ENCODE measurements around the gene TMC6.
"Not testable (repeated sequence)": the region's sequence is repeated elsewhere in the genome, so short reads cannot be mapped to it uniquely, and the experiment has no call there.

The TMC6 gene

DNA sequence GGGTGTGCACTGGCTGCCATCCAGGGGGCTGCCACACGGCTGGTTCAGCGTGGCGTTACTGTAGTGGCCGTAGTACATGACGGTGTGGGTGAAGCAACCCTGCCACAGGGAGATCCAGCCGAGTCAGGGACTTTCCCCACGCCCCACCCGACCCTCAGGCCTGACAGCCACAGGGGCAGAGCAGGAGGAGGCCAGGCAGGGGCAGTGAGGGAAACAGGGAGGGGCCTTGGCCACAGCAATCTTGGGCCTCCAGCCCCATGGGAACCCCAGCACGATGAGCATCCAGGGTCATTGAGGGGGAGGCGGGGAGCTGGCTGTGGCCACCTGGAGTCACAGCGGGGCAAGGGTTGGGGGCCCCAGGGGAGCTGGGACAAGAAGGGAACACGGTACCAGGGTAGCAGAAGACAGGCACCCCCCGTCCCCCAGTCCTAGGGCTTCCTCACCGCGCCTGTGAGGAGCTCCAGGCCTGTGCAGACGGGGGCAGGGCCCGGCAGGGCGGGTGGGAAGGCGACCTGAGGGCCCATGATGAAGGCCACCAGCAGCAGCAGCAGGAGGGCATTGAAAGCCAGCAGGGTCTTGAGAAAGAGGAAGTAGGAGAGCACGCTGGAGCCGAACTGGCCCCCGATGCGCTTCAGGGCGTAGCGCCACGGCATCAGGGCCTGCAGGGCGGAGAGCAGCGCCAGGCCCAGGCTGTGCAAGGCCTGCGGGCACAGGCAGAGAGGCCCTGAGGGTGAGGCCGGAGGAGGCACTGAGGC lies 4.3 kb downstream of the TMC6 start:
- no peak for DNase-seq (ENCODE audit: low read depth, low spot score)

DNA sequence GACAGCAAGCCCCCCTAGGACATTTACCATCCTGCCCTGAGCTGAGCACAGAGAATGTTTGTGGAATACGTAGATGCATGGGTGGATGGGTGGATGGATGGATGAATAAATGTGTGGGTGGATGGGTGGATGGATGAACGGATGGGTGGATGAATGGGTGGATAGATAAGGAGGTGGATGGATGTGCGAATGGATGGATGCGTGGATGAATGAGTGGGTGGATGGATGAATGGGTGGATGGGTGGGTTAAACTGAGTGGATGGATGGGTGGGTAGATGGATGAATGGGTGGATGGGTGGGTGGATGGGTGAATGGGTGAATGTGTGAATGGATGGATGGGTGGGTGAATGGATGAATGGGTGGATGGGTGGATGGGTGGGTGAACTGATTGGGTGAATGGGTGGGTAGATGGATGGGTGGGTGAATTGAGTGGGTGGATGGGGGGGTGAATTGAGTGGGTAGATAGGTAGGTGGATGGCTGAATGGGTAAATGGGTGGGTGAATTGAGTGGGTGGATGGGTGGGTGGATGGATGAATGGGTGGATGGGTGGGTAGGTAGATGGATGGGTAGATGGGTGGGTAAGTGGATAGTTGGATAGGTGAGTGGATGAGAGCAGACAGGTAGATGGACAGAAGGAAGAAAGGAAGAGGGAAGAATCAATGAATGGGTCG lies 5.2 kb downstream of the TMC6 start:
- DNase-seq (ENCODE audit: low read depth, low spot score), result no peak

DNA sequence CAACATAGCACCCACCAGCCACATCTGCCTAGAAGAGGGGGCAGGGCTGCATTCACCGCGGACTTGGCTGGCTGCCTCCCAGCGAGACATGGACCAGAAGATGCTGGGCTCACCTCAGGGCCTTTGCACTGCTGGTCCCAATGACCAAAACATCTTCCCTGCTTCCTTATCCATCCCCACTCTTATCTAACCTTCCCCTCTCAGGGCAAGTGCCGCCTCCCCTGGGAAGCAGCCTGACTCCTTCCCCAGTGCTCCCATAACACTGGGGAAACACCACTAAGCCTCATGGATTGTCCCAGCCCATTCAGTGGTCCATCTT lies 5.7 kb downstream of the TMC6 start:
- no peak for DNase-seq (ENCODE audit: low read depth, low spot score)

DNA sequence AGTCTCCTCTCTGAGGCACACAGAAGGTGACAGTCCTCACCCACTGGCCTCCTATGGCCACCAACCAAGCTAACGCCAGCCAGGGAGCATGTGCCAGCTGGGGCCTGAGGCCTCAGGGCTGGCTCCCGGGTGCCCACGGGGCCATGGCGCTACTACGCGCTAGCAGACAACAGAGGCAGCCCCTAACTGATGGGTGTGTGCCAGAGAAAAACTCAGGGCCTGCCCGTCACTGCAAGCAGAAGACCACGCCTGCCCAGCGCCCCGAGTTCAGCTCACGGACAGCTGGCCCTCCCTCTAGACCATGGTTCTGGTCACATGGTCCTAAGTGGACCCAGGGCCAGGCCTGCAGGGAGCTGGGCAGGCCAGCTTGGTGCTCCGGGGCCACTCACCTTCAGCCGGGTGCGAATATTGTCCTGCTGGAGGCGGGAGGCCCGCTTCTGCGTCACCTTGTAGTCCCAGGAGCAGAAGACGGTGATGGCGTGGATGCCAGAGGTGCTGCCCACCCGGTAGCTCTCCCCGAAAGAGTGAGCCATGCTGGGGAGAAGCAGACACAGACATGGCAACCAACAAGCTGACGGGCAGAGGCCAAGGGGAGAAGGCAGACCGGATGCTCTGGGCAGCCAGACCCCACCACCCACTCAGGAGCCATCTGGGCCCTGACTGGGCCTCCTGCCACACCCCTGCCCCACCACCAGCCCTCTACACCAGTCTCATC lies 6.2 kb downstream of the TMC6 start:
- DNase-seq (ENCODE audit: low read depth, low spot score), result no peak

DNA sequence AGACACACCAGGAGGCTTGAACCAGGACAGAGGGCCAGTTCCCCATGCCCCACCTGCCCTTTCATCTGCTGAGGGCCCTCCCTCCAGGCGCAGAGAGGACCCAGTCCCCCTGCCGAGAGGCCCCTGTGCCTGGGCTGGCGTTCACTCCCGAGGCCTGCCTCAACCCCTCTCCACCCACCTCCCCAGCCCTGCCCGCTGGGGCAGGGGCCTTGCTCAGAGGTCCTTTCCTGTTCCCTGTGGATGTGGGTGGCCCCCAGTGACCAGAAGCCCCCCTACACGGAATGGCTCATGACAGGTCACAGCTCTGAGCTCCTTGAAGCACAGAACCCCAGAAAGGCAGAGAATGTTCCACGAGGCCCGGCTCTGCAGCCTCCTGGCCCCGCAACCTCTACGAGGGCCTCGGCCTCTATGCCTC lies 6.7 kb downstream of the TMC6 start:
- DNase-seq (ENCODE audit: low read depth, low spot score), result no peak

DNA sequence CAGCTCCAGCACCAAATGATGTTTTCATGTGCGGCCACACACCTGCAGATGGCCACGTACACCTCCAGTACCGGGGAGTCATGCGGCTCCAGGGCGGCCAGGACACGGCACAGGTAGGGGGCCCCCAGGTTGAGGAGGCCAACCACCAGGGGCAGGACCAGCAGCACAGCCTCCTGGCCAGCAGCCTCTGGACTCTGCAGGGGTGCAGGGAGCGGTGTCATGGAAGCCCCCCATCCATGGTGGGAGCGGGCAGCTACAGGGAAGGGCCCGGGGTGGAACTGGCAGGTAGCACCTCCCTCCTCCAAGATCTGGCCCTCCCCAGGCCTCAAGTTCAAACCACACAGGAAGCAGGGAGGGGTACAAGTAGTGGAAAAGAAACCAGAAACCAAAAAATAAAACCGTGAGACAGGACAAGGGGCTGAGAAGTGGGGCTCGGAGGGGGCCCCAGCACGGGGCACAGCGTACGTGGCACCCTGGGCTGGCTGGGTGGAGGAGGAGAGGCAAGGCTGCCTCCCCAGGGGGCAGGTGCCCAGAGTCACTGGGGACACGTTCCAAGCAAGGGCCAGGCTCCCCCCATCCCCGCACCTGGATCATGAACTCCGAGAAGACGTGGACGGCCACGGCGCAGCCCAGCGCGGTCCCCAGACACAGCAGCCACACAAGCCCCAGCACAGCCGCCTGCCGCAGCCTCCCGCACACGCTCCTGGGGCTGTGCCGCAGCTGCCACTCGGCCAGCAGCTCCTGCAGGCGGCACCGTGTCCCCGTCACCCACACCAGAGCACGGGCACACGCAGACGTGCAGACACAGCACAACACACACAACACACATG lies 7.4 kb downstream of the TMC6 start:
- no peak for DNase-seq (ENCODE audit: low read depth, low spot score)

DNA sequence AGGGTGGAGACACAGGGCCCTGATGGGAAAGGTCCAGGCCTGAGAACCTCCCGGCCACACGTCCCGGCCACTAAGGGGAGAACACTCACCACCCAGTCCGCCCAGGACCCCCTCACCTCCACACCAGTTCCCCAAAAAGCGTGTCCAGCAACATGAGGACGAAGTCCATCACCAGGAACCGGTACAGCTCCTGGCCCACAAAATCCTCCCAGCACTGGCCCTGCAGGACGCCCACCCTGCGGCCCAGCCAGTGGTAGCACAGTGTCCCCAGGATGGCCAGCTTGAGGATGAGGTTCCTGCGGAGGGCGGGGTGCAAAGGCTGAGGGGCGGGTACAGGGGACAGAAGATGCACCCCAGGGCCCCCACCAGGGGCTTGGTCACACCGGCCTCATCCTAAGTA lies 8.0 kb downstream of the TMC6 start:
- DNase-seq (ENCODE audit: low read depth, low spot score), result no peak

DNA sequence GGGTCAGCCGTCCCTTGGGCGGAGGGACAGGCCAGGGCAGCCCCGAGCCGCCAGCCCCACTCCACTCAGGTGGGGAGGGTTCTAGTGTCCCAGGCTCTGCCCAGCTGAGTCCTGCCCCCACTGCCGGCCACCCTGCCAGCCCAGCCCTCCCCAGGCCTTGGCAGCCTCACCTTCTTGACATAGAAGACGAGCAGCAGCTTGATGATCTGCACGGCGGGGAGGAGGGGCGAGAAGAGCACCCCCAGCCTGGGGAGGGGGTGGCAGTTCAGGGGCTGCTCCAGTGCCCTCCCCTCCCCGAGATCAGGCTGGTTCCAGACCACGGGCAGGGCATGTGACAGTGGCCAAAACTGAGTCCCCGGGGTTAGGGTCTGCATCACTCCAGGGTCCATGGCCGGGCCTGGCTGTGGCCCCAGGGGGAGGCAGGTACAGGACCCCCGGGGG lies 9.7 kb downstream of the TMC6 start:
- no peak for DNase-seq (ENCODE audit: low read depth, low spot score)

DNA sequence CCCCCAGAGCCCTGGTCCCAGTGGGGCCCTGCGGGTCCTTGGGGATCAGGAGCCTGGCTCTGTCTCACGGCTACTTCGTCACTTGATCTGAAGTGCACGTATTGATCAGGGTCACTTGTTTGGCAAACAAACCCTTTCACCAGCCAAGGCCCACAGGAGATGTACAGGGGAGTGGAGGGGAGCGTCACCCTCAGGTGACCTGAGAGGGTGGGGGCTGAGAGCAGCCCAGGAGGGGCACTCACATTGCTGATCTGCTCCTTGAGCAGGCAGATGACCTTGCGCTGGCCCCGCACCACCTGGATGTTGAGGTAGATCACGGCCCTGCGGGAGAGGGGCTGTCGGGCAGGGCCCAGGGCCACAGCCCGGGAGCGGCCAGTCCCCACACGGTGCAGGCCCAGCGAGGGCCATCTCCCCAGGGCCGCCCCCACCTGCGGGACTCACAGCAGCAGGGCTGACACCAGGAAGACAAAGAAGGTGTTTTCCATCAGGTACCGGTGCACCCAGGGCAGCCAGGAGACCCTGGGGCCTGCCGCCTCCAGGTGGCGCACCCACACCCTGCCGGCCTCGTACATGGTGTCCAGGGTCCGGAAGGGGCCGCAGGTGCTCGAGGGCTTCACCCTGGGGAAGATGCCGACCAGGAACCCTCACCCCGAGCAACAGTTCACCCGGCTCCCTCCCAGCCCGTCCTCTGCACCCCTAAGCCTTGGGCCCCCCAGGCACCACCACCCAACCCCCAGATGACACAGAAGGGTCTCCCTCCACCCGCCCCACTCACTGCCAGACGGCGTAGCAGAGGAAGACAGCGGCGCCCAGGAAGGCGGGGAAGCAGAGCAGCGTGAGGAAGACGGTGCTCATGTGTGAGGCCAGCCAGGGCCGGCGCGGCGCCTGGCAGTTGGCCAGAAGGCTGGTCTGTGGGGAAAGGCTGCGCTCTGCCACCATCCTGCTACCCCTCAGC lies 11.3 kb downstream of the TMC6 start:
- DNase-seq (ENCODE audit: low read depth, low spot score), result no peak

DNA sequence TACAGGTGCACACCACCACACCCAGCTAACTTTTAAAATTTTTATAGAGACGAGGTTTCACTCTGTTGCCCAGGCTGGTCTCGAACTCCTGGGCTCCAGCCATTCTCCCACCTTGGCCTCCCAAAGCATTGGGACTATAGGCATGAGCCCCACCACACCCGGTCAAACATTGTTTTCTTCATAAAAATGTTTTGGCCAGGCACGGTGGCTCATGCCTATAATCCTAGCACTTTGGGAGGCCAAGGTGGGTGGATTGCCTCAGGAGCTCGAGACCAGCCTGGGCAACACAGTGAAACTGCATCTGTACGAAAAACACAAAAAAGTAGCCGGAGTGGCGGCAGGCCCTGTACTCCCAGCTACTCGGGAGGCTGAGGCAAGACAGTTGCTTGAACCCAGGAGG lies 12.1 kb downstream of the TMC6 start:
- DNase-seq (ENCODE audit: low read depth, low spot score), result no peak

DNA sequence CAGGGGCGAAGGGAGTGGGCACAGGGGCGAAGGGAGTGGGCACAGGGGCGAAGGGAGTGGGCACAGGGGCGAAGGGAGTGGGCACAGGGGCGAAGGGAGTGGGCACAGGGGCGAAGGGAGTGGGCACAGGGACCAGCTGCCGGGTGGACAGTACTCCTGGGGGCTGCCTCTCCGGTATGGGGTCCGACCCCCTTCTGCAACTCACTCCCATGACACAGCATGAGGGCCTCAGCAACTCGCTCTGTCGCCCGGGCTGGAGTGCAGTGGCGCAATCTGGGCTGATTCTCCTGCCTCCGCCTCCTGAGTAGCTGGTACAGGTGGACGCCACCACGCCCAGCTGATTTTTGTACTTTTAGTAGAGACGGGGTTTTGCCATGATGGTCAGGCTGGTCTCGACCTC lies 12.8 kb downstream of the TMC6 start:
- not testable (repeated sequence) for DNase-seq (ENCODE audit: low read depth, low spot score)

DNA sequence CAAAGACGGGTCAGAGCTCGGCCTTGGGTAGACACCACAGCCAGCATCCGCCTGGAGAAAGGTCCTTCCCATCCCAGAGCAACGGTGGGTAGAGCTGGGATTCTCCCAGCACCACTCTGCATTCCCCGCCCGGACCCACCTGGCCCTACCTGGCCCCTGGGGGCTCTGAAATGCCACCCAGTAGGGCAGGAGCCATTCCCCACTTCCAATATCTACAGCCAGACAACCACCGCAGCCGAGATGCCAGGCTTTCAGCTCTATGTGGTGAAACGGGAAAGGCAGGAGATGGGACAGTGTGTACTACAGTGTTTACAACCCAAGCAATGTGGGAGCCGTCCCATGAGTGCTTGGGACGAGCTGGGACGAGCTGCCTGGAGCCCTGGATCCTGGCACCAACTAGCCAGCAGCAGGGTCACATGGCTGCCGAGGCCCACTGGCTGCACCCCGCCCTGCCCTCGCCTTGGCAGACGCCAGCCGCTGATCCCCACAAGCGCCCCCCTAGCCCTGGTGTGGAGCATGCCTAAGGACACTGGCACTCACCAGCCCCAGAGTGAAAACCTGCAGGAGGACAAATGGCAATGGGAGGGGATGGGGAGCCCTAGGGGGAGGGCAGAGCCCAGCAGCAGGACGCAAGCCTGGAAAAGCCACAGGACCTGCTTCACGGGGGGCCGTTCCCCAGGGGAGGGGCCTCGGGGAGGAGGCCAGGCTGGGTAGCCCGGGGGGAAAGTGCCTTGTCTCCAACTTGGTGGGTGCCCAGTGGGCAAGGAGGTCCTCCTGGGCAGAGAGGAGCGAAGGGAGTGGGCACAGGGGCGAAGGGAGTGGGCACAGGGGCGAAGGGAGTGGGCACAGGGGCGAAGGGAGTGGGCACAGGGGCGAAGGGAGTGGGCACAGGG lies 13.5 kb downstream of the TMC6 start:
- no peak for DNase-seq (ENCODE audit: low read depth, low spot score)

DNA sequence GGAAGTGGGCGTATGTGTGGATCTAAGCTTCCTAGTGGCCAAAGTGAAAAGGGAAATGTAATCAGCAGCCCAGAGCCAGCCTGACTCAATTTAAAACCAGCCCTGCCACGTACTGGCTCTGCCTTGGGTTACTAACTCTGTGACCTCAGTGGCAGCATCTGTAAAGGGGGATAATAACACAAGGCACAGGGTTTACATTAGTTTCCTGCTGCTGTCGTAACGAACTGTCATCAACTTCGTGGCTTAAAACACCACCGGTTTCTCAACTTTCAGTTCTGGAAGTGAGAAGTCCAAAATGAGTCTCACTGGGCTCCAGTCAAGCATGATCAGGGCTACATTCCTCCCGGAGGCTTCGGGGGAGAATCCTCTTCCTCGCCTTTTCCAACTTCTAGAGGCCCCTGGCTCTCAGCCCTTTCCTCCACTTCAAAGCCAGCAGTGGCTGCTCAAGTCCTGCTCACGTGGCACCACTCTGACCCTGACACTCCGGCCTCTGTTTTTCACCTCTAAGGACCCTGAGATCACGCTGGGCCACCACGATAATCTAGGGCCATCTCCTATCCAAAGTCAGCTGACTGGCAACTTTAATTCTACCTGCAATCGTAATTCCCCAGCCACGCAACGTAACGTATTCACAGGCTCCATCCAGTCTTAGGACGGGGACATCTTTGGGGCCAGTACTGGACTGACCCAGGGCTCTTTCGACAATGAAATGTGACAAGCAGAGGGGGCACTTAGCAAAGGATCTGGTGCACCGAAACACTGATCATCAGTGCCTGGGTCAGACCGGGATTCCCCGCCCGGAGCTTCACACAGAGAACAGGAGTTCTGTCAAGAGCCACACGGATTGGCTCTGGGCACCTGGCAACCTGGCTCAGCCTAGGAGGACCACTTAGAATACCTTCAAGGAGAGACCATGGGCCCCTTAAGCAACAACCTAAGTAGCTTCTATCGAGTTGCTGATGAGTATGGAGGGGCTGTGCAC lies 14.5 kb downstream of the TMC6 start:
- no peak for DNase-seq (ENCODE audit: low read depth, low spot score)

DNA sequence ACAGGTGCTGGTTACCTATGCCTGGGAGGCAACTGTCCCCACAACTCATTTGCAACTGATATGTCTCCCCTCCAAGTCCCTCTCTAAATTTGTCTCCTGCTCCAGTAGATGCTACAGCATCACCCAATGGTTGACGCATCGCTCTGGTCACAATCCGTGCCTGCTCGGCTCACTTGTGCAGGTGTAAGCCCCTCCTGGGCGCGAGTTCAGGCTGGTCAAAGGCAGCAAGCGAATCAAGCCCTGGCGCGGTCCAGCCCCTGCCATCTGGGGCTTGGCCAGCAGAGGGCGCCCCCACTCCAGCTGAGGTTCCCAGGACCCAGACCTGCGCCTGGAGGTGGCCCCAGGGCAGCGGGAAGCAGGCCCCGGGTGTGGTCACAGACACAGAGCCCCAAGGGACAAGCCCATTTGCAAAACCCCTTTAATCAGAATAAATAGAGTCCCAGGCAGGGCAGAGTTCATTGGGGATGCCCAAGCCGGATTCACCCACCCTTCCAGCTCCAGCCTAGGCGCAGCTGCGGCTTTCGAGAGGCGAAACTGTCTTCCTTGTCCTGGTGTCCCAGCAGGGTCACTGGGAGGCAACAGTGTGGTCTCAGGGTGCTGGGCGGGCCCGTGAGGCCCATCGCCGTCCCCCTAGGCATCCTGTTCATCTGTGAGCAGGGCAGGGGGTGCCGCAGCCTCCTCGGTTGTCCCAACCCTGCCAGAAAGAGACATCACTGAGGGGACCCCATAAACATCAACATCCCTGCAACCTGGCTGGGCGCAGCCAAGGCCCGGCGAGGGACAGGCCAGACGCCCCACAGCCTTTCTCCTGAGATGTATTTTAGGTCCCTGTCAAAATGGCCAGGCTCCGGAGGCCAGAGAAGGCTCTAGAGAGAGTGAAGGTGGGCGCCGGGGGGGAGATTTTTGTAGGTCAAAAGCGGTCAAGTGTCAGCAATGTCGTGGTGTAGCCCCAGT lies 15.8 kb downstream of the TMC6 start:
- peak; percentile 62 for DNase-seq (ENCODE audit: low read depth, low spot score)

DNA sequence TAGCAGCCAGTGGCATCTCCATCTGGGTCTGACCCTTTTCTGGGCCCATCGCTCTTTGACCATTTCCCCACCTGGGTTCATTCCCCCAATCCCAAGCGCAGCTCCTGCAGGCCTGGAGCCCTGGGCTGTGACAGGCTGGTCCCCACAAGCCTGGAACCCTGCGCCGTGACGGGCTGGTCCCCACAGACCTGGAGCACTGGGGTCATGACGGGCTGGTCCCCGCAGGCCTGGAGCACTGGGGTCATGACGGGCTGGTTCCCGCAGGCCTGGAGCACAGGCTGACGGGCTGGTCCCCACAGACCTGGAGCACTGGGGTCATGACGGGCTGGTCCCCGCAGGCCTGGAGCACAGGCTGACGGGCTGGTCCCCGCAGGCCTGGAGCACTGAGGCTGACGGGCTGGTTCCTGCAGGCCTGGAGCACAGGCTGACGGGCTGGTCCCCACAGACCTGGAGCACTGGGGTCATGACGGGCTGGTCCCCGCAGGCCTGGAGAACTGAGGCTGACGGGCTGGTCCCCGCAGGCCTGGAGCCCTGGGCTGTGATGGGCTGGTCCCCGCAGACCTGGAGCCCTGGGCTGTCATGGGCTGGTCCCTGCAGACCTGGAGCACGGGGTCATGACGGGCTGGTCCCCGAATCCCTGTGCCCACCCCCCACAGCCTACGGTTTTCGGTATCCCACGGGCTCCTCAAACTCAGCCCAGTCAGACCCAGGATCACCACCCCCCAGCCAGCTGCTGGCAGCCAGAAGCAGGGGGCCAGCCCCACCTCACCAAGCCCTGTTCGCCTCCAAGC lies 16.6 kb downstream of the TMC6 start:
- DNase-seq (ENCODE audit: low read depth, low spot score), result no peak

DNA sequence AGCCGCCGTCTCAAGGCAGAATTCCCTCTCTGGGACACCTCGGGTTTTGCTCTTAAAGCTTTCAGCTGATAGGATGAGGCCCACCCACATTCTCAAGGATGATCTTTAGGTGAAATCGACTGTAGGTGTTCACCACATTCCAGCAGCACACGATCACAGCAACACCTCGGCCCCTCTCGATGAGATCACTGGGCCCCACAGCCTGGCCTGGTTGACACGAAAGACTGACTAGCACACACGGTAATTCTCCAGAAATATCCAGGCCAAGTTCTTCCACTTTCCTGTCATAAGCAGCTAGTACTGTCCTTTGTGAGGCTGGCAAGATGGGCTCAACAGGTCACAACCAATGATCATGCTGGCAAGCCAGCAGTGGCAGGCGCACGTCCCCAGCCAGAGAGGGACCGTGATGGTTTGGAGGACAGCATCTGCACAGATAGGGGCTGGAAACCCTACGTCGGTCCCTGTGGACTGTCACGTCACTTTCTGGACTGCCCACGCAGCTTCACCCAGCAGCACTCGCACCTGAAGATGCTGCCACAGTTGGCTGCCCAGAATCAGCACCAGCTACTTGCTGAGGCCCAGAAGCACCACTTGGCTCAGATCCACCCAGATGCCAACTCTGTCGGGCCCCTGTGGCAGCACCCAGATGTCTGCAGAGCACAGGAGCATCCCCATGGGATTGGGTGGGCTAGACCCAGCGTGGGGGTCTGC lies 17.4 kb downstream of the TMC6 start:
- no peak for DNase-seq (ENCODE audit: low read depth, low spot score)

Data from activated CD4-positive, CD25-positive, alpha-beta regulatory T cell treated with anti-CD3 and anti-CD28 coated beads, Interleukin-2, amount 50 U/mL, for 16 hours (primary cell).